AG09319 (cell line): ENCODE measurements around the gene TMEM214.

Experiments
- DNase-seq: peaks from one replicate; pipeline ENCODE4 v3.0.0-alpha.2; 2010; ENCODE audit warnings: low read depth; ENCODE audit errors: extremely low read depth
- CTCF ChIP-seq: IDR thresholded peaks from 2 replicates; pipeline ENCODE4 v1.5.1; 2011; ENCODE audit warnings: low read depth, mild to moderate bottlenecking, inconsistent platforms, low read length, moderate library complexity

Gene TMEM214

GRCh38 chr2:27086724-27087593 lies 54.2 kb downstream of the TMEM214 start, which contains the start of gene KHK:
Gene KHK (plus strand): TSS chr2:27086772. CDS start chr2:27087260, 488 bp downstream.
- no peak for TF ChIP-seq CTCF
- no peak for DNase-seq

GRCh38 chr2:27087823-27088410 lies 55.2 kb downstream of the TMEM214 start:
- no peak for TF ChIP-seq CTCF
- DNase-seq: no peak

GRCh38 chr2:27088634-27089033 lies 55.9 kb downstream of the TMEM214 start:
- no peak for TF ChIP-seq CTCF
- DNase-seq: no peak

GRCh38 chr2:27089111-27089954 lies 56.6 kb downstream of the TMEM214 start:
- no peak for TF ChIP-seq CTCF
- DNase-seq: no peak
